Retinal pigment epithelial cell (primary cell): ENCODE measurements around the gene HOXA13.

ENCODE experiments used
- DNase-seq: peaks from one replicate; pipeline ENCODE4 v3.0.0-alpha.2; 2010; ENCODE audit warnings: low read depth
- H3K4me3 ChIP-seq: 2 replicates; pipeline ENCODE4 v1.5.1; 2011; ENCODE audit warnings: mild to moderate bottlenecking, low read length, control low read depth, moderate library complexity
- CTCF ChIP-seq: conservative IDR thresholded peaks from 2 replicates; pipeline ENCODE4 v1.5.1; 2011; ENCODE audit warnings: low read depth, low read length, control low read depth, inconsistent platforms

Gene HOXA13

DNA sequence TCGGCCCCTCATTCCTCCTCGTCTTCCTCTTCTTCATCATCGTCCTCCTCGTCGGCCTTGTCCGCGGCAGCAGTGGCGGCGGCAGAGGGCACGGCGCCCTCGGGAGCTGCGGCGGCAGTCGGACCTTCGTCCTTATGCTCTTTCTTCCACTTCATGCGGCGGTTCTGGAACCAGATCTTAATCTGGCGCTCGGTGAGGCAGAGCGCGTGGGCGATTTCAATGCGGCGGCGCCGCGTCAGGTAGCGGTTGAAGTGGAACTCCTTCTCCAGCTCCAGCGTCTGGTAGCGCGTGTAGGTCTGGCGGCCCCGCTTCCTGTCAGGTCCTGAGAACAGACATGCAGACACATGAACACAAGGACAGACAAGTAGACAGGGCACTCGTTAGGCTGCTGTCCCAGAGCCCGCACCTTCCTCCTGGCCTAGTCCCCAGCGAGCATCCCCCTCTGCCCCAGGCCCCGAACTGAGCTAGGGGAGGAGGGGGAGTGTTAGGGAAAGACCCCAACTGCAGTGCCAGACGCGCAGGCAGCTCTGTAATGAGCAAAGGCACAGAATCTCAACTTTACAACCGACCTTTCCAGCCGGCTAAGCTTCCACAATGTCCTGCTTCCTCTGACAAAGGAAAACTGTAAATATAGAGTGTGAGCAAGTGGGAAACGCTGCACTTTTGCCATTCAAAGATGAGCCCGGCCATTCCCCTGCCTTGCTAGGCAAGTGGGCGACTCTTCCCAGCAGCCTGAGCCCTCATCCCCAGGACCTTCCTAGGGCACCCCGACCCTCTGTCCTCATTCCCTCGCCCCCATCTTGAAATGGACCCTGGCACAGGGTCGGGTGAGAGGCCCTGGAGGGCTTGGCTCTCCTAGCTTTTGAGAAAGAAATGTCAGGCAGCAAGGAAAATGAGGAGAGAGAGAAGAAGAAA lies 44.7 kb downstream of the HOXA13 start:
- no peak overlapping the region for H3K4me3 ChIP-seq
- TF ChIP-seq CTCF = no peak
- DNase-seq = no peak

DNA sequence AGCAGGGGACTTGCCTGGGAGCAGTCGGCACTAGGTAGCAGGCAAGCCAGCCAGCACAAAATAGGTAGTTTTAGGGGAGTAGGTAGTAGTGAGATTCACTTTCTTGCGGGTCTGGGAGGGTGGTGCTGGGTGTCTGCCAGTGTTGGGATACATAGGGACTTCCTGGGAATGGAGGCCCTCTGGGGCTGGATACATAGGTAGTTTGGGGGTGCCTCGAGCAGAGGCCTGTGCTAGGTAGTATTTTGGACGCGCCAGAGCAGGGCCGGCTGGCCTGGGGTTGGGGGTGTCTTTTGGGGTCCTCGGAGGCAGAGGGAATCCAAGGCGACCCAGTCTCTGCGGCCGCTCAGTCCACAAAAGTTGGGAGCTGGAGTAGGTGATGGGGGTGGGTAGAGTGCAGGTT lies 45.5 kb downstream of the HOXA13 start:
- DNase-seq = no peak
- H3K4me3 ChIP-seq = no peak overlapping the region

GRCh38 chr7:27153526-27153925 lies 46.4 kb downstream of the HOXA13 start:
- TF ChIP-seq CTCF = no peak
- H3K4me3 ChIP-seq = no peak overlapping the region
- DNase-seq = no peak

More for the DNA sequence above, 45.5 kb downstream of the HOXA13 start:
- no peak for TF ChIP-seq CTCF

GRCh38 chr7:27152816-27153442 lies 47.0 kb downstream of the HOXA13 start:
- DNase-seq = no peak
- H3K4me3 ChIP-seq = no peak overlapping the region
- TF ChIP-seq CTCF = no peak

GRCh38 chr7:27151931-27152815 lies 47.7 kb downstream of the HOXA13 start, which contains the start of gene HOXA3:
Gene HOXA3, minus strand, starts transcription at chr7:27152583. Its CDS starts 41,943 bp downstream, at chr7:27110640.
- TF ChIP-seq CTCF = no peak
- DNase-seq = no peak
- no peak within 1 kb of the TSS for H3K4me3 ChIP-seq

DNA sequence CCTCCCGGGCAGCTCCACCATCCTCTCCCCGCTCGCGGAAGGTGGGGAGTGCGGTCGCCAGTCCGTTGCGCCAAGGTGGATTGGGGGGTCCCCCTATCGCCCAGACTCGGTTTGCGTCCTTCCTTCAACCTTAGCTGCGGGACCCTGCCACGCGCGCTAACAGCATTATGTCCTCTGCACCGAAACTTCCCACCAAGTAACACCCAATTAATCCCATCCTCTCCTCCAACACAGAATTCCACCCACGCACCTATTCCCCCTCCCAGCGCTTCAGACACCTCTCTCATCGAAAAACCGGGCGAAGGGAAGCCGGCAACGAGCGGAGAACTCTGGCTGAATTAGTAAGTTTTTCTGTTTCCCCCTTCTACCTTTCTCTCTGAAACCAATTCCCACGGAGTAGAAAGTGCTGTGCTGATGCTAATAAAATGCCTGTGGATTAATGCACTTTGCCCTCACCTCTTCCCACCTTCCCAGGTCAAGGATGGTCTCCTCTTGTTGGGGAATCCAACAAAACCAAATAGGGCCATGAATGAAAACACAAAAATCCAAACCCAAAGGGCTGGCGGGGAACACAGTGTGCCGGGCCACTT lies 48.5 kb downstream of the HOXA13 start:
- DNase-seq = no peak
- TF ChIP-seq CTCF = no peak
- H3K4me3 ChIP-seq = no peak overlapping the region
